NOMO-1 (cell line): Measurements from ENCODE around the gene PIP5K1B.
"Not testable (repeated sequence)": the region's sequence is repeated elsewhere in the genome, so short reads cannot be mapped to it uniquely, and the experiment has no call there.

Experiments used
- DNase-seq, 2 experiments: peaks; one replicate each; lab custom pipeline; 2025; ENCODE audit not compliant: unreplicated experiment in 2 of 2; lab: John Stamatoyannopoulos, UW

PIP5K1B gene

DNA sequence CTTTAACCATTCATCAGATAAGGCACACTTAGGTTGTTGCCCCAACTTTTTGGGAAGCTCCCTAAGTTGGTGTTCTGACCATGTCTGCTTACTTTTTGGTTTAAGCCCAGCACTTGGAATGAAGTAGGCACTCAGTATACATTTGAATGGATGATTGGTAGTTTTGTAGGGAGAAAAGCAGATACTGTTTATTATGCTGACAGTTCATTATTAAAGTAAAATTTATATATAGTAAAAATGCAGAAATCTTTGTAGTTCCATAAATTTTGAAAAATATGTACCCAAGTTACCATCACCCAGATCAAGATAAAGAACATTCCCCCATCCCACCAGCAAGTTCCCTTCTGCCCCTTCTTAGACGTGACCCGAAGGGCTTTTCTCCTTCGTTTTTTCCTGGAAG, 273.5 kb downstream of the PIP5K1B start:
- no peak for DNase-seq

DNA sequence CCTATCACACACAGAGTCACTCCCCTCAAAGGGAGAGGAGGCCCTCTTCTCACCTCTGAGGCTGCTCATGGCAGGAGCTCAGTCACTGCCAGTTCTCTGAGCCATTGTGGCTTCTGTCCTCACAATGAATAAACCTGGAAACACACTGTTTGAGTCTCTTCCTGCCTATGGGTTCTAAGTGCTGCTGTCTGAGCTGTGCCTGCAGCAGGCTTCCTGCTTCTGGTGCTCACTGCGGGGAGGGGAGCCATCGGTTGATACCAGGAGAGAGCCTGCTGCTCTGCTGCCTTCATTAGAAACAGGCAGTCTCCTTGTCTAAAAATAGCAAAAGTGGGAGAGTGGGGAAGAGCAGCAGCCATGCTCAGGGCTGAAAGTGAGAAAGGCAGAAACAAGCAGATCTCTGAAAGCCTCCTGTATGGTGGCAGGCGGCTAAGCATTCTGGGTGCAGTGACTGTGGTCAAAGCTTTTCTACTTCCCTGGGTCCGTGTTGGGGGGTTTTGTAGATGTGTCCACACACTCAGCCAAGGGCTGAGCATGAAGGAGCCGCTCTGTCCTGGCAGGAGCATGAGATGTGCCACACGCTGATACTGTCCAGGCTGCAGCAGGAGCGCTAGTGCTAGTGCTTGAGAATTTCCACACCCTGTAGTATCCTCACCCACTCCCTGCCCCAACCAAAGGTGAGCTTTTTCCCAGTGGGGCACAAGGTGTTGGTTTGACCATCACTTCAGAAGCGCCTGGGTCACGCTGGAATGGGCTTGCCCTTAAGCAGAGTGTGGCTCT, 274.7 kb downstream of the PIP5K1B start:
- no peak for DNase-seq

DNA sequence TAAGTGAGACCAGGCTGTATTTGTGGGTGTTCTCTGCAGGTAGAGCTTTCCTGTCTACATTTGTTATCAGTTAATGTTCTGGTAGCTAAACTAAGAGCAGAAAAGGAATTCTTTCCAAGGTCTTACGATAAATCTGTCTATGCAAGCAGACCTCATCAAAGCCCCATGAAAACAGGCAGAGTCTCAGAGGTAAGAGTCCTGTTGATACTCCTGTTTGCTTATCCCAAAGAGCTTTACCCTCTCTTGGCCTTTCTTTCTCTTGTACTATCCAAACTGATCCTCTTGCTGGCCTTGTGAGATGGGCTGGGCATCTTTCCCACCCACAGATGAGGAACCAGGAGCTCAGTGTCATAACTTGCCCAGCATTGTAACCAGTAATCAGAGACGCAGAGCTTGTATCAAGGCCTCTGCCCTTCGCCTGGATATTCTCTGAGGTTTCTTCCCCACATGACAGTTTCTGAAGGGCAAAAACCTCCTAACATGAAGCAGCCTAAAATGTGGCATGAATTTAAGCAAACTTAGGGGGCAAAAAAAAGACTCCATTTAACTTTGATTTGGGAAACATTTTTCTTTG, 275.4 kb downstream of the PIP5K1B start:
- DNase-seq: no peak

DNA sequence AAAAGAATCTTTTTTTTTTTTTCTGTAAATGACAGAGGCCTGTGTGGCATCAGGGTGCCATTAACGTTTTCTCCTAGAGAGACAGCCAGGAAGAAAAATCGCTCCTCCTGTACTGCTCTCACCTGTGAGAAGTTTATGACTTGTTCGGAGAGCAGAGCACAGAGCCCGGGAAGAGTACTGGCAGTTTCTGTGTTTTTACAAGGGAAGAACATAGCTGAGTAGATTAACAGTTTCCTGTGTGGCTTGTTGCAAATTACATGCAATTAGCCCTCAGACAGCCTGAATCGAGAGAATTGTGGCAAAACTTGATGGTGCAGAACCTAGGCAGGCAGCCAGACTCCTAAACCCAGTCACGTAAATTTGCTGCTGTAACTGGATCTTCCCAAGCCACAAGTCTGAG, 276.7 kb downstream of the PIP5K1B start:
- DNase-seq: peak; percentile 36 to 46

DNA sequence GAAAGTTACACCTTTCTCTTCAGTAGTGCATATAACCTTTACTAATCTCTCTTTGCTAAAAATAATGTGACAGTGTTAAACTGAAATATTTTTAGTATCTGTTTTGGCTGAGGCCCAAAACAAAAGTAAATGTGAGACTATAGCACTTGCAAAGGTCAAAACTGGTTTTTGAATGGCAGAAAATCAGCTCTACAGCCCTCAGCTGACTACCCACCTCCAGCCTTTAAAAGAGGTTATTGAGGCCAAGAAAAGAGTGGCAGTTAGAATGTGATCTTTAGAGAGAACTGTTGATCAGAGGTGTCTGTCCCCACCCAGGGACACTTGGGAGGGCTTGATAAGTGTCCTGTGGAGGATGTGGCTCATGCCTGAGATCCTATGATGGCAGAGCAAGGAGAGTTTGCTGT, 278.0 kb downstream of the PIP5K1B start:
- DNase-seq: no peak

DNA sequence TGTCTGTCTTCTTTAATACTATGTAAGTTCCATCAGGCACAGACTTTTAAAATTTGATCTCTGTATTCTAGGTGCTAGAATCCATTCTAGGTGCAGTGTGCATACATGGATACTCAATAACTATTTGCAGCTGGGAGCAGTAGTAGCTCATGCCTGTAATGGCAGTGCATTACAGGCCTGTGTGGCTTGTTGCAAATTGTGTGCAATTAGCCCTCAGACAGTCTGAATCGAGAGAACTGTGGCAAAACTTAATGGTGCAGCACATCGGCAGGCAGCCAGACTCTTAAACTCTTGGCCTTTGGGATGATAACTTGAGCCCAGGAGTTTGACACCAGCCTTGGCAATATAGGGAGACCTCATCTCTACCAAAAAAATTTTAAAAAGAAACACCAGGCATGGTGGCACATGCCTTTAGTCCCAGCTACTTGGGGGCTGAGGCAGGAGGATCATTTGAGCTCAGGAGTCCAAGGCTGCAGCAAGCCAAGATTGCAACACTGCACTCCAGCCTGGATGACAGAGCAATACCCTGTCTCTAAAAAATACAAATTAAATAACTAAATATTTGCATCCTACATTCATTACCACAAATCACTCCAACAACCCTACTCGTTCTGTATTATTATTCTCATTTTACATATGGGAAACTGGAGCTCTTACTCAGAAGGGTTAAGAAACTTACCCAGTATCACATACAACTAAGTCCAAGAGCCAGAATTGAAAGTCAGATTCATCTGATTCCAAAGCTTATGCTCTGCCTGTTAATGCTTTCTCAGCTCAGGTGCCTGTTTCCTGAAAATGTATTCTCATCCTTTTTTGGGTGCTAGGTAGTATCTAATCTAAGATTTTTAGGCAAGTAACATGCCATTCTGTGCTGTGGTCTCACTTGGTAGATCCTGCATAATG, 278.7 kb downstream of the PIP5K1B start:
- no peak for DNase-seq

DNA sequence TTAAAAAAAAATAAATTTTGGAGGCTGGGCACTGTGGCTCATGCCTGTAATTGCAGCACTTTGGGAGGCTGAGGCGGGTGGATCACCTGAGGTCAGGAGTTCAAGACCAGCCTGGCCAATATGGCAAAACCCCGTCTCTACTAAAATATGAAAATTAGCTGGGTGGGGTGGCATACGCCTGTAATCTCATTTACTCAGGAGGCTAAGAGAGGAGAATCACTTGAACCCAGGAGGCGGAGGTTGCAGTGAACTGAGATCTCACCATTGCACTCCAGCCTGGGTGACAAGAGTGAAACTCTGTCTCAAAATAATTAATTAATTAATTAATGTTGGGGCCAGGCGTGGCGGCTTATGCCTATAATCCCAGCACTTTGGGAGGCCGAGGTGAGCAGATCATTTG, 281.9 kb downstream of the PIP5K1B start:
- not testable (repeated sequence) for DNase-seq

DNA sequence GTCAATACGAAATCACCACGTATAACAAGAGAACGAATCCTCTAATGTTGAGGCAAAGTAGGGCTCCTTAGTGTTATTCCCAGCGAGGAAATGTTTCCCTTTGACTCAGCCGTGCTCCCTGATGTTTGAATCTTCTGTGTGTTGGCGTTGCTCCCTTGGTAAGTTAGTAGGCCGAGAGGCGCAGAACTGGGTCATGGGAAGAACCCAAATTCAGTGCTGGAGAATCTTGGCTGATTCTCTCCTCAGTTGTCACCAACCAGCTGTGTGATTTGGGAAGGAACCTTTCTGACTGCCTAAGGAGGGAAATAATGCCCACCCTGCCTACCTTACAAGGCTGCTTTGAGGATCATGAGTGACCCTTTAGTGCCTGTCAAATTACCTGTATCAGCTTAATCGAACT, 286.4 kb downstream of the PIP5K1B start:
- DNase-seq: no peak

DNA sequence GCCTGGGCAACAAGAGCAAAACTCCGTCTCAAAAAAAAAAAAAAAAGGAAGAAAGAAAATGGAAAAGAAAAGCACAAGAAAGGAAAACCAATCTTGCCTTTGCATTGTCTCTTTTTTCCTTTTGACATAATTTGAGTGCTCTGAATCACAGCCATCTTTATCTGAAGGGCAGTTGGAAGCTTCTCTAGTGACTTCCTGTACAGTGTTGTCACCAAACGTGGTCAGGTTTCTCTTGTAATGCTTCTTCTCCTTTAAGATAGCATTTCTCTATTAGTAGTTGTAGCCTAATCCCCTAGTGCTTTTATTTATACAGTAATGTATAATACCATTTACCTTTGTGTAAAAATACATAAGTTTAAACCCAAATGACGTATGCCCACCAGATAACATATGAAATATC, 290.7 kb downstream of the PIP5K1B start:
- DNase-seq: peak in 1 of 2 experiments; percentile 15

DNA sequence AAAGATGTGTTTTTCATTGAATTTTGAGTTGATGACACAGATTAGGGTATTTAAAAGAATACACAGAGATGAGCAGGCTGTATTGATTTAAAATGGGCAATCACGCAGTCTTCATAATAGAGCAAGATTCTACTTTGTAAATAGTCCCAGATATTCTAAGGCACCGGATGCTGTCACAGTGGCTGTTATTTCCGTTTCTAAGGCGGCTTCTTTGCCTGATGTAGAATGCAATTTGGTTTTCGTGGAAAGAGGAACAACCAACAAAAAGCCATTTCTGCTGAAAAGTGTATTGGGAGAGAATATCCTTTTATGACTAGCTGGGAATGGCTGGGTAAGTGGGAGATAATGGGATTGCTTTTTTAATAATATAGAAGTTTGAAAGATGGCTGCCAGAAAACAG, 291.4 kb downstream of the PIP5K1B start:
- DNase-seq: peak in 1 of 2 experiments; percentile 19

DNA sequence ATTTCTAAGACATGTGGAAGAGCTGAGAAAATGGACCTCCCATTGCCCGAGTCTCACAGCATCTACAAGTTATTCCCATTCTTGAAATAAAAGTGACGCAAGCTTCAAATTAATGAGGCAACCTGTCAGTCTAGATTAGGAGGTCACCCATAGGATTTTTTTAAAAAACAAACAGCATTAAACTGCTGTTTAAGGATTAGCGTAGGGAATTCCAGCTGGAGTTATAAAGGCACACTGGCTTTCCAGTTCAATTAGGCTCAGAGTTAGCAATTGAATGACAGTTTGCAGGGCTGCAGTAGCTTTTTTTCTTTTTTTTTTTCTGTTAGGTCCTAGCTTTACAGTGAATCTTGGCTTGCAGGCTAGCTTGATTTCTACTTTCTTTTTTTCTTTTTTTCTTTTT, 292.6 kb downstream of the PIP5K1B start:
- DNase-seq: no peak

DNA sequence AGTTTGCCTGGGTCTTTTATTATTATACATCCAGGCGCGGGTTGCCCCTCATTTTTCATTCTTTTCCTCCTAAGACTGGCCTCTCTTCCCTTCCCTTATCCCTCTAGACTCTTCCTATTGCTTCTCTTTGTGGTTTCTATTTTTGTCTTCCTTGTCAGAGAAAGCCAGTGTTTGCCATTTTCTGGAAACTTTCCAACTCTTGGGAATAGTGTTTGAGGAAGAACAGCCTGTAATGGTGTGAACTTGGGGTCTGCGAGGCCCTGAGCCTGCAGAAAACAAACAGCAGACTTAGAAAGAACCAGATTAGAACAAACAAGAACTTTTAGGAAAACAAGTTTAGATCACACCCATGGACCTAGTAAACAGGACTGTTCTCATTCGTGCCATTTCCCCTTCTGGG, 293.3 kb downstream of the PIP5K1B start:
- DNase-seq: no peak

DNA sequence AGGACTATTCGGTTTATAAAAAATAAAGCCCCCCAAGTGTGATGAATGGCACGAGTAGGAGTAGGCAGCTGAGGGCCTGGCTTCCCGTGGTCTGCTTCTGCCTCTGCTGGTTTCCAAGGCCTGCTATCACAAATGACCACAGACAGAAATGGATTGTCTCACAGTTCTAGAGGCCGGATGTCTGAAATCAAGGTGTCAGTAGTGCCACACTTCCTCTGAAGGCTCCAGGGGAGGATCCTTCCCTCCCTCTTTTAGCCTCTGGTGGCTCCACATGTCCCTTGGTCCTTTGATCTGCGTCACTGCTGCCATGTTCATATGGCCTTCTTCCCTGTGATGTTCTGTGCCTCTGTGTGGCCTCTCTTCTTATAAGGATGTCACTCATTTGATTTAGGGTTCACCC, 293.8 kb downstream of the PIP5K1B start:
- no peak for DNase-seq

DNA sequence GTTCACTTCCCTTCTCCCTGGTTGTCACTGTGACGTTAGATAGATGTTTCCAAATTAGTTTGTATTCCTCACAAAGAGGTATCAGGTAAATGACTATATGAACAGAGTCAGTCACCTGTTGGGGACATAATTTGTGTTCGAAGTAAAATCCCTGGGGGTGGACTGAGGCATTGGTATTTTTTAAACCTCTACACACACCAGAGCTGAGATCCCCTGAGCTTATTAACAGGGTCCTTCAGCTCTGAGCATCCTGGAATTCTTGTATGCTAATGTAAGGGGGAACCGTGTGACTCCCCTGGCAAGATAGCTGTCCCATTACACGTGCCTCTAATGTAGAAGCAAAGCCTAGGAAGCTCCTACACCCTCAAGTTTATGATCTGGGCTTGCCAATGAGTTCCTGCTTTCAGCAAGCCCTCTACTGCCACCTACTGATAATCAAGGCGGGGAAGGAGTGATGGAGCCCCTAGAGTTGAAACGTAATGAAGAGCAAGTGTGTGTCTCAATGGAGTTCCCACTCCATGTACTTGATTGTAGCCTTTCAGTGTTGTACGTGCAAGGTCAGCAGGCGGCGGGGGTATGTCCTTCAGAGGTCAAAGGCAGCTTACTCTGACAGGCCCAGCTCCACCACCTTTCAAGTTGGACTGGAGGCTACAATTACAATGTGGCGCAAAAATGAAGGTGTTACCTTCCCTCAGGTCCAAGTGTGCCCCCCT, 294.5 kb downstream of the PIP5K1B start:
- DNase-seq: peak; percentile 45 to 61

DNA sequence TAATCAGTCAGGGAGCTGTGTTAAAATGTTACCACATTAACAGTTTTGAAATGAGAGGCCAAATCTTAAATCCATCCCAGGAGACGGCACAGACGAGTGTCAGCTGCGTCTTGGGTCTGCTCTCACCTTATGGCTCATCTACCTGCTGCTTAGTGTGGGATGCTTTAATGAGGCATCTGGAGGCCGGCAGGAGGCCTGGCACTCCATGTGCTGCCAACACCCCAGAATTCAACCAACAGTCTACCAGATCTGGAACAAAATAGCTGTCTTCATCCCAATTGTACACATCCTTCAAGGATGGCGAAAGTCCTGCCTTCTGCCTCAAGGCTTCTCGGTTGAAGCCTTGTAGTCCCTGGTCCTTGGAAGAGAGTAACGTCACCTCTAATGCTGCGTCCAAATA, 296.9 kb downstream of the PIP5K1B start:
- no peak for DNase-seq

DNA sequence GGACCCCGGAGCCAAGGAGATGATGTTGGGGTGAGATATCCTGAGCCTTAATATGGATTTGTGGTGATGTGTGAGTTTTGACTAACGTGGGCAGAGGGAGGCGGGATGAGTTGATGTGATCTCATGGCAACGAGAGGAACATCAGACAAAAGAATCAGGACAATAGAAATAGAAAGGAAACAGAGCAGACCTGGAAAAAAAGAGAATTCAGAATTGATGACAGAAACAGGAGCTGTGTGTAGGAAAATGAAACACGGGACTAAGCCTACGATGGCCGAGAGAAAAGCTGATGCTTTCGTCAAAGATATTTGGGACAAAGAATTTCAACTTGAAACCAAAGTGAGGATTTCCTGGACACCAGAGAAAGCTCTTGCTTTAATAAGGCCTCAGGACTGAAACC, 298.0 kb downstream of the PIP5K1B start:
- DNase-seq: no peak

DNA sequence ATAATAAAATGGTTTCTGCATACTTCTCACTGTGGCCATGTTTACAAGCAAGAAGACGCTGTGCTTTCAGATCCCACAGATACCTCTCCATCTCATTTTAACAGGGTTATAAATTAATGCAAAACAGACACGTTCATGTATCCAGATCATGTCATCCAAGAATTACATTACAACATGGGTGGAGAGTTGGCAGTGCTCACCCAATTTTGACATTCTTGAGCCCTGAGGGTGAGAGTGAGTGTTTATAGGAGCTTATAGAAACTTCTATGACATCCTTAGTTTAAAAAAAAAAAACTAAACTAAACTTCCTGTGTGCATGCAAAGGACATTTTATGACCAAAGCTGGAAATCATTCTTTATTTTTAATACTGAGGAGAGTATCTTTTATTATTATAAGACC, 299.8 kb downstream of the PIP5K1B start:
- no peak for DNase-seq

DNA sequence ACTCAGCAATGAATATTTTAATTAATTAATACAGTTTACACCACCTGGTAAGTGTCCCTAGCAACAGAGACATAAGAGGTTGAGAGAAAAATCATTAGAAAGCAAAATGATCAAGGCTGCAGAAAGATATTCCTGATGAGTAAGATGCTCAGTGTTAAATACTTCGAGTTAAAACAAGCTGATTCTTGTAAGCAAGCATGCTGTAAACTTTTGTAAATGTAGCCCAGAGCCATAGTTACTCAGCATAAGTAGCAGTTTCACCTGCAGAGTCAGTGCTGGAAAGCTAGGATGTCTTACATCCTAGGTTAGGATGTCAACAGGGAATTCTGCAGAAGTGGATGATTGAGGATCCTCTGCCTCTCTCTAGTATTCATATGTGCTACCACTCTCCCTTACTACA, 304.7 kb downstream of the PIP5K1B start:
- DNase-seq: no peak

DNA sequence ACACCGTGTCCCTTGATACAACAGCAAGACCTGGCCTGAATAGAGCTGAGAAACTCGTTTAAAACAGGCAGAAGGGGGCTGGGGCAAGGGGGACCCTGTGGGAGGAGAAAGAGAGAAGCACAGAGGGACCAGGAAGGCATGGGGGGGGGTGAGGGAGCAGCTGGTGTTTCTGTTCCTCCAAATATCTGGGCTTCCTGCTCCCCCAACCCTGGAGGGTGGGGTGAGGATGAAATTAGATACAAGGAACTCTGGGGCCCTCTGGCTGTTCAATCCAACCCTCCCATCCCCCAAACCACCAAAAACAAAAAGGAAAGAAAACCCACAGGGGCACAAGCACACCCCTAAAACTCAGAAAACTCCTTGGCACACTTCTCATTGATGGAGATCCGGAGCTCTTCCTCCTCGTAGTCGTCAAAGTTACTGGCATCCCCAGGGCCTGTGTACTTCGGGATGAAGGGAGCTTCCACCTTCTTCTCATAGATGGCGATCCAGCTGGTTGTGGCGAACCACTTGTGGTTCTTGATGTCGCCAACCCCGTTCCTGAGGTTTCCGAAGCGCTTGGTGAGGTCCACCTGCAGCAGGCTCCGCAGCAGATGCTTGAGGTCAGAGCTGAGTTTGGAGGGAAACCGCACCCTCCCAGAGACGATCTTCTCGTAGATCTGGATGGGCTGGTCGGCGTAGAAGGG, 307.8 kb downstream of the PIP5K1B start:
- no peak for DNase-seq

DNA sequence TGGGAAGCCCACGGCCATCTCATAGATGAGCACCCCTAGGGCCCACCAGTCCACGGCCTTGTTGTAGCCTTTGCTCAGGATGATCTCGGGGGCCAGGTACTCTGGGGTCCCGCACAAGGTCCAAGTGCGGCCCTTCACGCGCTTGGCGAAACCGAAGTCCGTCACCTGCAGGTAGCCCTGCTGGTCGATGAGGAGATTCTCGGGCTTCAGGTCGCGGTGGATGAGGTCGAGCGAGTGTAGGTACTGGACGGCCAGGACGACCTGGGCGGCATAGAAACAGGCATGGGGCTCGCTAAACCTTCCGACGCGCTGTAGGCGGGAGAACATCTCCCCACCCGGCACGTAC, 308.3 kb downstream of the PIP5K1B start:
- no peak for DNase-seq

DNA sequence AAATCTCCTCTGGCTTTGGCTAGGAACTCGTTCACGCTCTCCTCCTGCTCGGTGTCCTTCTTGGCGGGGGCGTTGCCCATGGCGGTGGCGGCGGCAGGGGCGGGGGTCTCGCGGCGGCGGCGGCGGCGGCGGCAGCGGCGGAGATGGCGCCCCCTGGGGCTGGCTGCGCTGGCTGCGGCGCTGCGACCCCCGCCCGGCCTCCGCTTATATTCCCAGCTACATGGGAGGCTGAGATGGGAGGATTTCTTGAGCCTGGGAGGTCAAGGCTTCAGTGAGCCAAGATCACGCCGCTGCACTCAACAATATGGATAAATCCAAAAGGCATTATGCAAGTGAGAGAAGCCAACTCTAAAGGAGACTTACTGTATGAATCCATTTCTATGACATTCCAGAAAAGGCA, 309.0 kb downstream of the PIP5K1B start, which contains the start of gene PRKACG:
Gene PRKACG, minus strand, starts transcription at position 101 of the 400 bp plus-strand sequence. Its CDS starts 21 bp downstream, at position 80.
- DNase-seq: no peak
